HepG2 (cell line): ENCODE measurements around the gene PRKG1. TPM values are rescaled to one million over a fixed set of nuclear protein-coding genes. Genes with fewer than 3 reads are reported as not detected.

ENCODE experiments used
- ATAC-seq: fragments of 200-7000 bp; cut with Tn5 transposase; 3 replicates; pipeline ENCODE4 v1.9.1; 2020; ENCODE audit warnings: mild to moderate bottlenecking, moderate library complexity
- BruUV-seq: library from RNA; stranded (reverse); fragments of 400-500 nt; replicated peaks from 2 replicates; lab custom pipeline; 2021; lab: Mats Ljungman, UMichigan
- CTCF ChIA-PET: fragments of 300-600 bp; formaldehyde crosslinking; extraction: SDS; loops from one replicate; lab custom pipeline; 2021; ENCODE audit warnings: low total read pairs, inconsistent platforms, low intra/inter-chr PET ratio; lab: Yijun Ruan, JAX
- POLR2A ChIA-PET: fragments of 350-600 bp; sonication (Branson Sonifier 250); formaldehyde crosslinking; loops from one replicate; lab custom pipeline; 2020; ENCODE audit warnings: antibody characterized with exemption, inconsistent platforms; lab: Yijun Ruan, JAX
- DNase-seq: peaks from one replicate; pipeline ENCODE4 v3.0.0-alpha.2; 2015; ENCODE audit warnings: low spot score
- FAIRE-seq: peaks from 3 replicates; lab custom pipeline; 2011; peaks lifted over from hg19 to GRCh38; lab: Jason Lieb, UNC
- H2AFZ ChIP-seq: one replicate; pipeline ENCODE4 v1.6.1; 2011; ENCODE audit warnings: low read length, inconsistent platforms
- H3K27ac ChIP-seq: fragments of 300-600 bp; 3 replicates; pipeline ENCODE4 v1.8.0; 2011; ENCODE audit warnings: mixed run types, mild to moderate bottlenecking, mixed read lengths, low read length, inconsistent platforms; ENCODE audit not compliant: insufficient read depth; ENCODE audit errors: extremely low read length
- H3K27me3 ChIP-seq, 2 experiments: fragments of 200-600 bp in 1 of 2; 2 replicates in 1 of 2; 3 replicates in 1 of 2; pipeline versions ENCODE4 v1.6.0 to v1.8.0; 2011; ENCODE audit warnings: low read length in 2 of 2, mild to moderate bottlenecking in 2 of 2, moderate library complexity in 2 of 2, inconsistent platforms in 1 of 2; ENCODE audit not compliant: insufficient read depth in 2 of 2, control insufficient read depth in 1 of 2
- H3K36me3 ChIP-seq, 2 experiments: fragments of 200-600 bp in 1 of 2; replicated peaks in 1 of 2; 2 replicates in 1 of 2; 3 replicates in 1 of 2; pipeline versions ENCODE4 v1.5.1 to v1.8.0; 2011; ENCODE audit warnings: low read length in 2 of 2, inconsistent platforms in 1 of 2; ENCODE audit not compliant: insufficient read depth in 2 of 2, control insufficient read depth in 1 of 2
- H3K4me1 ChIP-seq: 2 replicates; pipeline ENCODE4 v1.5.1; 2012; ENCODE audit warnings: low read length, inconsistent platforms; ENCODE audit not compliant: insufficient read depth
- H3K4me2 ChIP-seq: 2 replicates; pipeline ENCODE4 v1.6.0; 2011; ENCODE audit warnings: low read depth, low read length, inconsistent platforms
- H3K4me3 ChIP-seq, 3 experiments: fragments of 200-600 bp in 1 of 3; sonication (generic), shearing (Covaris generic) in 1 of 3; replicated peaks in 1 of 3; 2 replicates each; pipeline ENCODE4 v1.5.1; 2011 to 2016; ENCODE audit warnings: low read length in 3 of 3, inconsistent platforms in 2 of 3, low read depth in 2 of 3, mild to moderate bottlenecking in 2 of 3, control low read depth in 1 of 3, mixed read lengths in 1 of 3; ENCODE audit not compliant: insufficient read depth in 1 of 3
- H3K79me2 ChIP-seq: one replicate; pipeline ENCODE4 v1.6.1; 2011; ENCODE audit warnings: low read length, inconsistent platforms; ENCODE audit not compliant: insufficient read depth
- H3K9ac ChIP-seq: 2 replicates; pipeline ENCODE4 v1.6.0; 2011; ENCODE audit warnings: mild to moderate bottlenecking, low read depth, low read length, inconsistent platforms; ENCODE audit not compliant: insufficient read depth
- H3K9me3 ChIP-seq: 2 replicates; pipeline ENCODE4 v1.5.1; 2012; ENCODE audit warnings: mild to moderate bottlenecking, low read length
- H4K20me1 ChIP-seq: 2 replicates; pipeline ENCODE4 v1.6.0; 2011; ENCODE audit warnings: inconsistent platforms, mild to moderate bottlenecking, low read length, moderate library complexity; ENCODE audit not compliant: insufficient read depth
- KLF15 ChIP-seq: sonication (generic); formaldehyde crosslinking; IDR thresholded peaks from 2 replicates; pipeline ENCODE4 v1.8.1; 2023; ENCODE audit warnings: borderline replicate concordance, mild to moderate bottlenecking, inconsistent platforms, missing genetic modification reagents, mixed read lengths
- SAP130 ChIP-seq: IDR thresholded peaks from 2 replicates; pipeline ENCODE4 v1.6.1; 2016; ENCODE audit warnings: low read depth
- SMAD3 ChIP-seq: sonication (generic); formaldehyde crosslinking; IDR thresholded peaks from 2 replicates; pipeline ENCODE4 v1.4.0; 2020; ENCODE audit warnings: missing genetic modification reagents
- ZFP62 ChIP-seq: sonication (generic); formaldehyde crosslinking; IDR thresholded peaks from 2 replicates; pipeline ENCODE4 v1.4.0; 2020; ENCODE audit warnings: missing genetic modification reagents
- ZNF136 ChIP-seq: sonication (generic); formaldehyde crosslinking; IDR thresholded peaks from 2 replicates; pipeline ENCODE4 v1.8.1; 2022; ENCODE audit warnings: low read depth, mild to moderate bottlenecking, moderate library complexity, missing genetic modification reagents
- ZNF20 ChIP-seq: sonication (generic); formaldehyde crosslinking; IDR thresholded peaks from 2 replicates; pipeline ENCODE4 v1.4.0; 2020; ENCODE audit warnings: mild to moderate bottlenecking, moderate library complexity, missing genetic modification reagents
- ZNF562 ChIP-seq: sonication (generic); formaldehyde crosslinking; IDR thresholded peaks from 2 replicates; pipeline ENCODE4 v1.8.0; 2022; ENCODE audit warnings: missing genetic modification reagents, borderline replicate concordance
- ZNF776 ChIP-seq: sonication (generic); formaldehyde crosslinking; IDR thresholded peaks from 2 replicates; pipeline ENCODE4 v1.4.0; 2020; ENCODE audit warnings: mild to moderate bottlenecking, missing genetic modification reagents
- WGBS: methylation state at CpG from one replicate; pipeline ENCODE4 v1.1.6; 2017; ENCODE audit warnings: low lambda C conversion rate; 5-methylcytosine and 5-hydroxymethylcytosine counted together
- in situ Hi-C: cut with HindIII; loops from 2 replicates; pipeline ENCODE4 v1.10.0; 2017; ENCODE audit warnings: low pct_unique_long_range_greater_than_20kb; ENCODE audit not compliant: extremely low pct_ligation_motif_present
- intact Hi-C: fragments of 100-400 bp; cut with micrococcal nuclease; formaldehyde crosslinking; loops from one replicate; pipeline ENCODE4 v1.10.0; 2022; ENCODE audit not compliant: unreplicated experiment
- polyA plus RNA-seq, 8 experiments: library from polyadenylated mRNA; depleted of rRNA in 3 of 8; stranded (reverse) in 7 of 8; unstranded in 1 of 8; fragments of >200 nt; fragmentation: Illumina TruSeq in 4 of 8; extraction: Trizol in 4 of 8; gene quantifications; 2 replicates each; pipeline versions ENCODE4 v1.2.1 to v1.2.3, GENCODE V29; 2011 to 2016; ENCODE audit warnings: low read depth in 4 of 8, missing spikeins in 1 of 8, mixed read lengths in 1 of 8; ENCODE audit not compliant: insufficient read depth in 1 of 8
- total RNA-seq, 5 experiments: library from RNA; depleted of rRNA; stranded (reverse); fragments of >200 nt; fragmentation: Illumina TruSeq; extraction: Trizol; gene quantifications; 2 replicates each; pipeline ENCODE4 v1.2.3, GENCODE V29; 2016; ENCODE audit warnings: low read depth in 1 of 5
- TF ChIP-seq, protein P1 (sequence below): sonication (generic); formaldehyde crosslinking; IDR thresholded peaks from 2 replicates; pipeline ENCODE4 v1.4.0; 2020; ENCODE audit warnings: mild to moderate bottlenecking, missing genetic modification reagents

The PRKG1 gene
- total and polyA plus RNA-seq, 2 of the 13 experiments (the other 11 are each of a cell fraction or from before 2014, with no cell fraction given): 0.01 TPM; not detected in 1

DNA sequence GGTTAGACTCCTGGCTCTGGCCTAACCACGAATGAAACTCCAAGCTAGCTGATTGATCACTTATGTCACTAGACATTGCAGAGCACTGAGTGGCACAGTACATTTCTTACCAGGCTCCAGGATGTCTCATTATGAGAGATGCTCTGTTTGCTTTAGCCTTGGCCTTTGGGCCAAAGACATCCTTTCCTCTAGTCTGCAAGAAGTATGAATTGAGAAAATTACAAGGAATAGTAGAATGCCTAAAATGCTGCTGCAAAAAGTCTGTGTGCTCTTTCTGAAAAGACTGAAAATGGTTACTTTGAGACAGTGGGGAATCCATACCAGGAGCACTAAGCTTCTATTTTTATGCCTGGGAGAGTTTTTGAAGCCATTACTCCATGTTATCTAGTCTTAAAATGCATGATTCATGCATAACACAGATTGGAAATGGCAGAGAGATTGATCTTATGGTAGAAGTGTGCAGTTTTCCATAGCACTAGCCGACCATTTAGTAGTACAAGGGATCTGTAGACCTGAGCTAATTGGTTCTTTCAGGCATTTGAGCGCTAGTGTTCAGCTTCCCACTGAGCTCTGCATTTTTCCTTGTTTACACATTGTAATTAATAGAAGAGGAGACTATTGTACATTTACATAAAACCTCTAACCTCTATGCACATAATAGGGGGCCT lies 303.8 kb downstream of the PRKG1 start:
- intact Hi-C loops (no loop called here), in situ Hi-C loops (loop anchor here (25.0 kb wide), 1 partner anchor 834 kb away; no protein-coding TSS in a partner anchor)
- no peak overlapping the region for H3K4me3 ChIP-seq
- no peak for DNase-seq
- no peak overlapping the region for H3K27ac ChIP-seq
- CTCF ChIA-PET: no interaction called here
- no peaks in the 10 kb centered on the region for H3K9me3 ChIP-seq
- no peak for ATAC-seq
- no peaks in the 10 kb centered on the region for H3K79me2 ChIP-seq
- no peaks in the 10 kb centered on the region for H3K36me3 ChIP-seq
- no peaks in the 10 kb centered on the region for H3K4me1 ChIP-seq
- no peak for TF ChIP-seq ZNF776 (CRISPR knock-in tag)
- TF ChIP-seq ZFP62 (CRISPR knock-in tag): no peak
- TF ChIP-seq SAP130 (CRISPR knock-in tag): no peak
- no peak for TF ChIP-seq SMAD3 (CRISPR knock-in tag)
- TF ChIP-seq ZNF20 (CRISPR knock-in tag): no peak
- TF ChIP-seq, protein P1, sequence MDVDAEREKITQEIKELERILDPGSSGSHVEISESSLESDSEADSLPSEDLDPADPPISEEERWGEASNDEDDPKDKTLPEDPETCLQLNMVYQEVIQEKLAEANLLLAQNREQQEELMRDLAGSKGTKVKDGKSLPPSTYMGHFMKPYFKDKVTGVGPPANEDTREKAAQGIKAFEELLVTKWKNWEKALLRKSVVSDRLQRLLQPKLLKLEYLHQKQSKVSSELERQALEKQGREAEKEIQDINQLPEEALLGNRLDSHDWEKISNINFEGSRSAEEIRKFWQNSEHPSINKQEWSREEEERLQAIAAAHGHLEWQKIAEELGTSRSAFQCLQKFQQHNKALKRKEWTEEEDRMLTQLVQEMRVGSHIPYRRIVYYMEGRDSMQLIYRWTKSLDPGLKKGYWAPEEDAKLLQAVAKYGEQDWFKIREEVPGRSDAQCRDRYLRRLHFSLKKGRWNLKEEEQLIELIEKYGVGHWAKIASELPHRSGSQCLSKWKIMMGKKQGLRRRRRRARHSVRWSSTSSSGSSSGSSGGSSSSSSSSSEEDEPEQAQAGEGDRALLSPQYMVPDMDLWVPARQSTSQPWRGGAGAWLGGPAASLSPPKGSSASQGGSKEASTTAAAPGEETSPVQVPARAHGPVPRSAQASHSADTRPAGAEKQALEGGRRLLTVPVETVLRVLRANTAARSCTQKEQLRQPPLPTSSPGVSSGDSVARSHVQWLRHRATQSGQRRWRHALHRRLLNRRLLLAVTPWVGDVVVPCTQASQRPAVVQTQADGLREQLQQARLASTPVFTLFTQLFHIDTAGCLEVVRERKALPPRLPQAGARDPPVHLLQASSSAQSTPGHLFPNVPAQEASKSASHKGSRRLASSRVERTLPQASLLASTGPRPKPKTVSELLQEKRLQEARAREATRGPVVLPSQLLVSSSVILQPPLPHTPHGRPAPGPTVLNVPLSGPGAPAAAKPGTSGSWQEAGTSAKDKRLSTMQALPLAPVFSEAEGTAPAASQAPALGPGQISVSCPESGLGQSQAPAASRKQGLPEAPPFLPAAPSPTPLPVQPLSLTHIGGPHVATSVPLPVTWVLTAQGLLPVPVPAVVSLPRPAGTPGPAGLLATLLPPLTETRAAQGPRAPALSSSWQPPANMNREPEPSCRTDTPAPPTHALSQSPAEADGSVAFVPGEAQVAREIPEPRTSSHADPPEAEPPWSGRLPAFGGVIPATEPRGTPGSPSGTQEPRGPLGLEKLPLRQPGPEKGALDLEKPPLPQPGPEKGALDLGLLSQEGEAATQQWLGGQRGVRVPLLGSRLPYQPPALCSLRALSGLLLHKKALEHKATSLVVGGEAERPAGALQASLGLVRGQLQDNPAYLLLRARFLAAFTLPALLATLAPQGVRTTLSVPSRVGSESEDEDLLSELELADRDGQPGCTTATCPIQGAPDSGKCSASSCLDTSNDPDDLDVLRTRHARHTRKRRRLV (CRISPR knock-in tag): no peak
- no peak for TF ChIP-seq KLF15 (CRISPR knock-in tag)
- no peak for TF ChIP-seq ZNF136 (CRISPR knock-in tag)
- no peak for TF ChIP-seq ZNF562 (CRISPR knock-in tag)
- H3K9ac ChIP-seq: no peak overlapping the region
- FAIRE-seq: no peak
- H2AFZ ChIP-seq: no peak overlapping the region
- no TSS peak for BruUV-seq
- no peak overlapping the region for H3K4me2 ChIP-seq
- H4K20me1 ChIP-seq: no peaks in the 10 kb centered on the region
- POLR2A ChIA-PET: no interaction called here
- WGBS: 27% methylated on average over 2 of the region's 3 CpGs
- H3K27me3 ChIP-seq: no peaks in the 10 kb centered on the region
